Measurements from ENCODE around the gene GLI3.

GLI3 gene

GRCh38 chr7:41992881-41993867 lies 243.8 kb downstream of the GLI3 start:
- Mint-ChIP-seq H3K27me3 (no peaks in the 10 kb centered on the region), H3K9me3 (no peaks in the 10 kb centered on the region), H3K4me1 (no peaks in the 10 kb centered on the region), H3K4me3 (no peak overlapping the region), H3K27ac (ENCODE audit: low read depth) (no peak overlapping the region), H3K36me3 (ENCODE audit: insufficient read depth) (no peaks in the 10 kb centered on the region)
- DNase-seq (ENCODE audit: low spot score in 2 of 2), result no peak
- ATAC-seq (replicated peaks; ENCODE audit: extremely low read depth, poor library complexity, severe bottlenecking), result no peak

DNA sequence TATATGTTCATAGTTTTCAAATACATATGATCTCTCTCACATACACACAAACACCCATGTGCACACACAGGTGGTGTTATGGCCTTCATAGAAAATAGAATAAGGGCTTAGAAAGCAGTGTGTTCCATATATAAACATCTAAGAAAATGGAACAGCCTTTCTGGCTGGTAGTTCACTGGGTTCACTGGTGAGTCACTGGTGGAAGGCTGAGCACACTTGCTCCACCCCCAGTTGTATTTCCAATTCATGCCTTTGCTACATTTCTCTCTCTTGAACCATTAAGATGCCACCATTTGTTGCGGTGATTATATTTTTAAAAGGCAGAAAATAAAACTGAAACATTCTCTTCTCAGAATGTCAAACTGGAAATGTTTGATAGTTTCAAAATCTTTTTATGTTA lies 252.1 kb downstream of the GLI3 start:
- peaks cover 29% of the 10 kb centered on the region for H3K27me3 Mint-ChIP-seq
- H3K27ac Mint-ChIP-seq (ENCODE audit: low read depth), result no peak overlapping the region
- H3K4me3 Mint-ChIP-seq, result no peak overlapping the region
- ATAC-seq (replicated peaks; ENCODE audit: extremely low read depth, poor library complexity, severe bottlenecking) (no peak), DNase-seq (ENCODE audit: low spot score in 2 of 2) (no peak)
- no peaks in the 10 kb centered on the region for H3K9me3 Mint-ChIP-seq
- H3K36me3 Mint-ChIP-seq (ENCODE audit: insufficient read depth), result no peaks in the 10 kb centered on the region
- no peaks in the 10 kb centered on the region for H3K4me1 Mint-ChIP-seq

DNA sequence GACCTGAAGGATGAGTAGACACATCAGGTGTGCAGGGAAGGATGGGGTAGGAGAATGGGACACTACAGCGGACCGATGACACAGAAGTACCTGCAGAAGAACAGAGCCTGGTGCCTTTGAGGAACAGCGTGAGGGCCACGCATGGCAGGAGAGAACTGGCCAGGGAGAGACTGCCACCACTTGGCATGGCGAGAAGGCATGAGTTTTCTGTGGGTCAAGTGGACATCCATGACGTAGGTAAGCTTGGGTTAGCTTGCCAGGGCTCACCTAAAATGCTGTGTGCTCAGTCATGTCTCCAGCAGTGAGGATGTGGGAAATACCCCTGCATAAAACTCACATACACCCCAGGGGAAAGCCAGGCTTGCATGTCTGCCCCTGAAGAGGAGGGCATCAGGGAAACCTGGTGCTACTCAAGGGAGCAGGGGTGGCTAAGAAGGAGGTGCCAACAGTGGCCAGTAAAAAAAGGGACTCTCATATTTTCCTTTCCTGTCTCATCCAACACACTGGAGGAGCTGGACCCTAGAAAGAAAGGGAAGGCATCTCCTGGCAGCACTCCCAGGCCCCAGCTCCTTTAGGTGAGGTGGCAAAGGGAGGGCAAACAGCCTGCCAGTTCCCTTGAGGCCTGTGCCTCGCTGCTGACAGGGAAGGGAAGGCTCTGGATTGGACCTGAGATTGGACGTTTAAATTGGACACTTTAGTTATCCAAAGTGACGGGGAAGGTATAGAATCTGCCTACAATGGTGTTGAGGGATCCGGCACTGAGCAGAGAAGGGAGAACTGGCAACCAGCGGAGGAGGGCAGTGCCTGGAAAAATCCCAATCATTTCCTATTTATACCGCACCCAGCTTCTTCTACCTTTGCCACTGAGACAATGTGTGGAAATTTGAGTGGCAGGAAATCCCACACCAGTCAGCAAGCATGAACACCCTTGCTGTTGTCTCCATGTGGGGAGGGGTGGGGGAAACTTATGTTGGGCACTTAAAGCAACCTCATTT lies 255.7 kb downstream of the GLI3 start:
- H3K4me1 Mint-ChIP-seq, result no peaks in the 10 kb centered on the region
- no peak overlapping the region for H3K4me3 Mint-ChIP-seq
- ATAC-seq (replicated peaks; ENCODE audit: extremely low read depth, poor library complexity, severe bottlenecking) (no peak), DNase-seq (ENCODE audit: low spot score in 2 of 2) (no peak)
- H3K36me3 Mint-ChIP-seq (ENCODE audit: insufficient read depth), result no peaks in the 10 kb centered on the region
- H3K27ac Mint-ChIP-seq (ENCODE audit: low read depth), result no peak overlapping the region
- H3K27me3 Mint-ChIP-seq, result peaks cover 32% of the 10 kb centered on the region
- no peaks in the 10 kb centered on the region for H3K9me3 Mint-ChIP-seq

GRCh38 chr7:41979834-41980307 lies 257.1 kb downstream of the GLI3 start:
- no peak for DNase-seq (ENCODE audit: low spot score in 2 of 2)
- no peaks in the 10 kb centered on the region for H3K36me3 Mint-ChIP-seq (ENCODE audit: insufficient read depth)

DNA sequence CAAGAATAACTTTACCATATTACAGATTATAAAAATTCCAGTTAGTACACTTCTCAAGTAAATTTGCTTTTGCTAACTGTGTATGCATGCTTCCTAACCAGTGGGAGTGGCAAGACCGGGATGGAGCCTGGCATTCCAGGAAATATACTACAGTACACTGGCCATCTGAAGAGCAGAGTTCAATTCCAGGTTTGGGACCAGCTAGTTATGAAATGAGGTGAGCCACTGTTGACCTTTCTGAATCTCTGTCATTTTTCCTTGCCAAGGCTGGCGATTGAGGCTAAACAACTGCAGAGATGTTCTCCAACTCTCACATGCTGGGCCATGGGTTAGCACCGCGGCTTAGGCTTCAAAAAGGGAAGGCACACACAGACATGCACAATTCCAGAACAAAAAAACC lies 258.2 kb downstream of the GLI3 start:
- Mint-ChIP-seq H3K27me3 (peaks cover 17% of the 10 kb centered on the region), H3K9me3 (no peaks in the 10 kb centered on the region), H3K4me1 (no peaks in the 10 kb centered on the region), H3K36me3 (ENCODE audit: insufficient read depth) (no peaks in the 10 kb centered on the region), H3K27ac (ENCODE audit: low read depth) (no peak overlapping the region), H3K4me3 (no peak overlapping the region)
- ATAC-seq (replicated peaks; ENCODE audit: extremely low read depth, poor library complexity, severe bottlenecking) (no peak), DNase-seq (ENCODE audit: low spot score in 2 of 2) (no peak)

More at GRCh38 chr7:41979834-41980307, 257.1 kb downstream of the GLI3 start:
- Mint-ChIP-seq H3K4me3 (no peak overlapping the region), H3K4me1 (no peaks in the 10 kb centered on the region), H3K9me3 (no peaks in the 10 kb centered on the region), H3K27me3 (peaks cover 28% of the 10 kb centered on the region), H3K27ac (ENCODE audit: low read depth) (no peak overlapping the region)
- no peak for ATAC-seq (replicated peaks; ENCODE audit: extremely low read depth, poor library complexity, severe bottlenecking)

DNA sequence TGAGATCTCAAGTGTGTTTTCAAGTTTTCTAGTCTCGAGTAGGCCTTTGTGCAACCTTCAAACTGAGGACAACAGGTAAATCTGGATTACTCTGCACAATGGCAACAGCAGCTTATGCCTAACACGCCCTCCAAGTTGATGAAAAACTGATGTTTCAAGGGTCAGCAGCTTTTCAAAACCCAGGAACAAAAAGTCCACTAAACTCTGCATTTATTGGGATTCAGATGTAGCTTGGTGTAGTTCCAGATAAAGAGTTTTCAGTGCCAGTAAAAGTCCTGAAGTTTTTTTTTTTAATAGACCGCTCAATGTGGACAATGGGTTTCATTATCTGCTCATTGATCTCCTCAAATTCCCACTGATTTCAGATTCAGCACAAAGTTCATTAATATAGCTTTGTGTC lies 259.3 kb downstream of the GLI3 start:
- ATAC-seq (replicated peaks; ENCODE audit: extremely low read depth, poor library complexity, severe bottlenecking) (no peak), DNase-seq (ENCODE audit: low spot score in 2 of 2) (no peak)
- Mint-ChIP-seq H3K27me3 (peaks cover 17% of the 10 kb centered on the region), H3K4me1 (no peaks in the 10 kb centered on the region), H3K27ac (ENCODE audit: low read depth) (no peak overlapping the region), H3K9me3 (no peaks in the 10 kb centered on the region), H3K4me3 (no peak overlapping the region), H3K36me3 (ENCODE audit: insufficient read depth) (no peaks in the 10 kb centered on the region)

GRCh38 chr7:41977151-41977651 lies 259.8 kb downstream of the GLI3 start:
- DNase-seq (ENCODE audit: low spot score in 2 of 2) (no peak), ATAC-seq (replicated peaks; ENCODE audit: extremely low read depth, poor library complexity, severe bottlenecking) (no peak)
- H3K27ac Mint-ChIP-seq (ENCODE audit: low read depth), result no peak overlapping the region
- H3K27me3 Mint-ChIP-seq, result peaks cover 17% of the 10 kb centered on the region
- H3K36me3 Mint-ChIP-seq (ENCODE audit: insufficient read depth), result no peaks in the 10 kb centered on the region
- H3K9me3 Mint-ChIP-seq, result no peaks in the 10 kb centered on the region
- H3K4me1 Mint-ChIP-seq, result no peaks in the 10 kb centered on the region
- no peak overlapping the region for H3K4me3 Mint-ChIP-seq

DNA sequence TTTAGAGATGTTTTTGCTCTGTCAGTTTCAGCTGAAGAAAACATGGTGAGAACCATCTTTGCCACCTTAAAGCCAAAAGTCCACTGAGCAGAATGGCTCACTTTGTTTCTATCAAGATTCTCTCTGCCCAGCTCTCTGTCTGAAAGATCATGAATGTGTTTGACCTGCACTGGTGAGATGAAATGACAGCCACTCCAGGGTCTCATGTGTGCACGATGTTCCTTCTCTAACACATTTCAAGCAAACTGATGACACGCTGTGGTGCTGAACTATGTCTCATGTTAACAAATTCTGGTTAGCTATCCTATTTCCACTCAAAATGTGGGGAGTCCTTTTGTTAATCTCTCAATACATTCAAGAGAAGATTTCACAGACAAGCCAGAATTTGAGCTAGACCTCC lies 260.6 kb downstream of the GLI3 start:
- no peak overlapping the region for H3K4me3 Mint-ChIP-seq
- no peak for ATAC-seq (replicated peaks; ENCODE audit: extremely low read depth, poor library complexity, severe bottlenecking)
- no peaks in the 10 kb centered on the region for H3K36me3 Mint-ChIP-seq (ENCODE audit: insufficient read depth)
- no peak for DNase-seq (ENCODE audit: low spot score in 2 of 2)
- H3K27me3 Mint-ChIP-seq, result peaks cover 17% of the 10 kb centered on the region
- H3K27ac Mint-ChIP-seq (ENCODE audit: low read depth), result no peak overlapping the region
- no peaks in the 10 kb centered on the region for H3K4me1 Mint-ChIP-seq
- H3K9me3 Mint-ChIP-seq, result no peaks in the 10 kb centered on the region

DNA sequence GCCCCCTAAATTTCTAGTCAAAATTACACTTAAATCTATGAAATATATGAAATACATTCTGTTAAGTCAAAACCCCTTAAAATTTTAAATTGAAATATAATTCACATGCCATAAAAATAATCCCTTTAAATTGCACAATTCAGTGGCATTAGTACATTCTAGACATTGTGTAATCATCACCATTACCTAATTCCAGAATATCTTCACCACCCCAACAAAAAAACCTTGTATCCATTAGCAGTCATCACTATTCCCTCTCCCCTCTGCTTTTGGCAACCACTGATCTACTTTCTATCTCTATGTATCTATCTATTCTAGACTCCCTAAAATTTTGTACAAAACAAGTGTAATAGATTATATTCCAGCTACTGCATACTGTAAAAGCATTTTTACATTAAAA lies 261.2 kb downstream of the GLI3 start:
- H3K36me3 Mint-ChIP-seq (ENCODE audit: insufficient read depth), result no peaks in the 10 kb centered on the region
- no peaks in the 10 kb centered on the region for H3K4me1 Mint-ChIP-seq
- H3K4me3 Mint-ChIP-seq, result no peak overlapping the region
- peaks cover 12% of the 10 kb centered on the region for H3K27me3 Mint-ChIP-seq
- ATAC-seq (replicated peaks; ENCODE audit: extremely low read depth, poor library complexity, severe bottlenecking) (no peak), DNase-seq (ENCODE audit: low spot score in 2 of 2) (no peak)
- H3K9me3 Mint-ChIP-seq, result no peaks in the 10 kb centered on the region
- no peak overlapping the region for H3K27ac Mint-ChIP-seq (ENCODE audit: low read depth)

DNA sequence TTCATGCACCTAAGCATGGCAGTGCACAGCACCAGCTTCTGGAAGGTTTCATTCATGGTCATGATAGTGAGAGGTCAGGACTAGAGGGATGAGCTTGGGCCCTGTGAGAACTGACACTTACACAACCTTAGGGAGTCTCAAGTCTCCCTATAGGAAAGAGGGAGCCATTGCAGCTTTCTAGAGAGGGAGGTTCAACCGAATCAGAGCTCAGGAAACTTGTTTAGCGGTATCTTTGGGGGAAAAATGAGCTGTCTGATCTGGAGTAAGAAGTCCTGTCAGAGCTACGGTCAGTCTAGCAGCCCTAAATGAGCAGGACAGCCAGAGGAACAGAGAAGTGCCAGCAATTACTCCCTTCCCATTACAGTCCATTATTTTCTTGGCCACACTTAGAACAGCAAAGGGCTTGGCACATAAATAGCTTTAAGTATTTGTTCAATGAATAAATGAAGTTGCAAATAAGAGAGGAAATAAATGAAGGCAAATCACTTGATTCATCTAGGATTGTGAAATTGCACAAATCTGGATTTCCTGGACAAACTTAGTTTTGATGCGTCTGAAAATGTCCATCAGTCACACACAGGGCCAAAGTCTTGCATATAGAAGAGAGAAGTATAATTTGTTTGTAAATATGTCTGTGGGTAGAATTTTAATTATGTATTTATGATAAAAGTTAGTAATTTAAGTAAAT lies 262.0 kb downstream of the GLI3 start:
- Mint-ChIP-seq H3K4me1 (no peaks in the 10 kb centered on the region), H3K36me3 (ENCODE audit: insufficient read depth) (no peaks in the 10 kb centered on the region), H3K27ac (ENCODE audit: low read depth) (no peak overlapping the region), H3K9me3 (no peaks in the 10 kb centered on the region), H3K27me3 (peaks cover 4% of the 10 kb centered on the region), H3K4me3 (no peak overlapping the region)
- ATAC-seq (replicated peaks; ENCODE audit: extremely low read depth, poor library complexity, severe bottlenecking), result no peak
- DNase-seq (ENCODE audit: low spot score in 2 of 2), result no peak

DNA sequence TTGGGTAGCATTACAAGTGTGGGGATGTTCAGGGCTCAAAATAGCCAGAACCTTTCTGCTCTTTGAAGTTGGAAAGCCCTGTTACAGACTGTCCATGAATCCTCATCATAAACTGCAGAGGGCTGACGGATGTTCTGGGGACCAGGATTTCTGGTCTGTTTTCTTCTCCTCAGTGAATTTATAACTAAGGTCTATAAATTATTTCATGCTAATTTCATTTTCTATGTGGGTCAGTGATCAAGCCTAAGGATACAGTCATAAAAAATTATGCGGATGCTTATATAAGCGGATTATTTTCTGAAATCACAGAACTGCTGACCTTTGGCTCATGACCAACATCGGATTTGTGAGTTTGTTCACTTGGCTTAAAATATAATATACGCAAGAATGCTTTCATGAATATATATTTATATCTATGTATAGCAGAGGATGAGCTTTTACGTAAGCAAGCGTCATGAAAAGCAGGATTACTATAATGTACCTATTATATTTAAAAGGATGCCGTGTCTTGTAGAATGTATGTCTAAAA lies 263.7 kb downstream of the GLI3 start:
- H3K36me3 Mint-ChIP-seq (ENCODE audit: insufficient read depth), result no peaks in the 10 kb centered on the region
- H3K9me3 Mint-ChIP-seq, result no peaks in the 10 kb centered on the region
- H3K27me3 Mint-ChIP-seq, result no peaks in the 10 kb centered on the region
- no peak for ATAC-seq (replicated peaks; ENCODE audit: extremely low read depth, poor library complexity, severe bottlenecking)
- no peaks in the 10 kb centered on the region for H3K4me1 Mint-ChIP-seq
- H3K4me3 Mint-ChIP-seq, result no peak overlapping the region
- no peak for DNase-seq (ENCODE audit: low spot score in 2 of 2)
- no peak overlapping the region for H3K27ac Mint-ChIP-seq (ENCODE audit: low read depth)

DNA sequence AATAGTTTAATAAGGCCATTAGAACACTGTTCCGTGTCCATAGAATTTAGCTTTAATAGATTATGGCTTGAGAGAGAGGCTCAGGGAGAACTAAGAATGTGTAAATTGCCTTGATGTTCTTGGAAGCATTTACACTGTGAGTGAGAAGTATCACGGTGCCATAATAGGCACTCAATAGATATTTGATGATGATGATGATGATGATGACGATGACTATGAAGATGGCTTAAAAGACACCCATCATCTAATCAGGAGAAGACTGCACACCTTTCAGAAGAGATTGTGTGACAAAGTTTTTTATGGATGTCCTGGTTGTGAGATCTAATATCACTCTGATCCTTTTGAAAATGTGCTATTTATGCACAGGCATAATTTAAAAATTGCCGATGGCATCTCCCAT lies 264.2 kb downstream of the GLI3 start:
- ATAC-seq (replicated peaks; ENCODE audit: extremely low read depth, poor library complexity, severe bottlenecking) (no peak), DNase-seq (ENCODE audit: low spot score in 2 of 2) (no peak)
- H3K9me3 Mint-ChIP-seq, result no peaks in the 10 kb centered on the region
- H3K27me3 Mint-ChIP-seq, result no peaks in the 10 kb centered on the region
- H3K4me1 Mint-ChIP-seq, result no peaks in the 10 kb centered on the region
- H3K4me3 Mint-ChIP-seq, result no peak overlapping the region
- H3K36me3 Mint-ChIP-seq (ENCODE audit: insufficient read depth), result no peaks in the 10 kb centered on the region
- no peak overlapping the region for H3K27ac Mint-ChIP-seq (ENCODE audit: low read depth)

All from central memory CD8-positive, alpha-beta T cell (primary cell).